ENCODE measurements around the gene ATF1. TPM values are rescaled to one million over a fixed set of nuclear protein-coding genes. Genes with fewer than 3 reads are reported as not detected.

ATF1 gene
- total RNA-seq = 10 to 100 TPM; 50.1 to 50.5 TPM

DNA sequence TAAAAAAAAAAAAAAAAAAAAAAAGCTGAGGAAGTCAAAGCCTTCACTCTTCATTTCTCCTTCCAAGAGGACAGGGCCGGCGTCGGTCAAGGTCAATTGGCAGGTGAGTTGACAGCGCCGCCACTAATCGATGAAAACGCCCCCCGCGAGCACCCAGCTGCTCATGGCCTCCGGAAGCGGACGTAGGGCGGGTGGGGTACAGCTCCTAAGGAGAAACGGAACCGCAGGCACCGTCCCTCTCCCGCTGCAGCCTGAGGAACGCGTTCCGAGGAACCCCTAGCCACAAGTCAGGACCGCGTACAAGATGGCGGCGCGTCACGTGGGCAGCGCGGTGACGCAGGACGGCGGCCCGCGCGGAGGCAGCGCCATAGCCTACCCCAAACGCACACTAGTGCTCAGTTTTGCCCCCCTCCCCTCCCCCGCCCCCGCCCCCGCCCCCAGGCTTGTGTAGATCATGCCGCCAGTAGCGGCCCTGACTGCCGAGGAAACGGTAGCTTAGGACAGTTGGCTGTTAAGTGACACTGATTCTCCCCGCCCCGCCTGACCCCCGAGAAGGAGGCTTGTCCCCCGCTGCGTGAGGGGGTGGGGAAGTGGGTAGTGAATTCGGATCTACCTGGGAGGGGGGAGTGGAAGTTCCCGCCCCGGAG, at the start of gene ATF1:
ATF1 (plus strand) TSS at position 463 of the 647 bp plus-strand sequence. CDS start 16,045 bp downstream, outside the sequence.
- Mint-ChIP-seq H3K36me3 (peaks cover 2% of the 10 kb centered on the region), H3K4me1 (ENCODE audit: low read depth) (peaks cover 34% of the 10 kb centered on the region), H3K4me3 (peak within 1 kb of the TSS; percentile 82), H3K9me3 (peaks cover 3% of the 10 kb centered on the region), H3K27me3 (no peaks in the 10 kb centered on the region), H3K27ac (peak within 1 kb of the TSS; percentile 87)
- intact Hi-C loops (cut with micrococcal nuclease) = loop anchor here (1.0 to 10.0 kb wide), 4 partner anchors 215 to 581 kb away; partner anchors contain the start of gene CELA1
- ChIA-PET POLR2A (interaction anchor here (0.6 to 2.9 kb wide), 11 partner anchors 10 to 578 kb away, joined by 3 to 22 read pairs (median 4); partner anchors contain the start of genes CSRNP2, LETMD1, POU6F1 and SLC11A2), CTCF (interaction anchor here (1.5 to 3.4 kb wide), 7 partner anchors 10 to 587 kb away, joined by 4 to 52 read pairs (median 24); partner anchors contain the start of gene SLC11A2)
- peak; percentile 94 for DNase-seq

DNA sequence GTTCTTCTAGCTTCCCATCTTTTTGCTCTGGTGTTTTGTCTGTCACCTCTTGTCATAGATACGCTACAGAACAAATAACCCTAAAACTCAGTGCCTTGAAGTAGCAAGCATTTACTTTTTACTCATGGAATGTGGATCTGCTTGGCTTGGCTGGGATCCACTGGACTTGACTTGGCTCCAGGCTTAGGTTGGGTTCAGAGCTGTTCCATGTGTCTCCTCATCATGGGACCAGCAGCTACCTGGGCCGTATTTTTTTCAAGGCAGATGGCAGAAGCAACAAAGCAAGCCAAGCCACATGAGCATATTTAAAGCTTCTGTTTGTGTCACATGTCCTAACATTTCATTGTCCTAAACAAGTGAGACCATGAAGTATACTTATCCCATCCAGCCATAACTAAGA, 48.7 kb upstream of the ATF1 start:
- Mint-ChIP-seq H3K9me3 (no peaks in the 10 kb centered on the region), H3K4me1 (ENCODE audit: low read depth) (no peaks in the 10 kb centered on the region), H3K27me3 (no peaks in the 10 kb centered on the region), H3K4me3 (no peak overlapping the region), H3K36me3 (peaks cover 13% of the 10 kb centered on the region), H3K27ac (no peak overlapping the region)
- intact Hi-C loops (cut with micrococcal nuclease) = no loop called here
- ChIA-PET CTCF (interaction anchor here (0.6 kb wide), 1 partner anchor 647 kb away, joined by 3 read pairs; no protein-coding TSS in a partner anchor), POLR2A (no interaction called here)
- no peak for DNase-seq

DNA sequence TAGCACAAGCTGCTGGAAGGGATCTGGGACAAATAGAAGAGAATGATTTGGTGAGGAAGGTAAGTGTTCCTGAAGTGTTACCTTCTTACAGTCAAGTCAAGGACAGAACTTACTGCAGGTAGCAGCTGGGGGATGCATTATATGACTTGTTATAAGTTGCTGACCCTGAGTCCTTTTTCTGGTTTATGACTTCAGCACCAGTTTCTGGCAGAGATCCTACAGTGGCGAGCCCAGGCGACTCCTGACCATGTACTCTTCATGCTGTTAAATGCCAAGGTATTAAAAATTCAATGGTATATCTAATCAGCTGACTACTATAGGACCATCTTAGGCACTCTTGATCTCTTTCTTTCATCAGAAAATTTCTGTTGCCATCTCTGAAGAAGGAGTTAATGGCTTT, 45.1 kb upstream of the ATF1 start:
- H3K36me3 Mint-ChIP-seq = peaks cover 30% of the 10 kb centered on the region
- no peak for DNase-seq
- no peaks in the 10 kb centered on the region for H3K4me1 Mint-ChIP-seq (ENCODE audit: low read depth)
- intact Hi-C loops (cut with micrococcal nuclease) = no loop called here
- no peak overlapping the region for H3K4me3 Mint-ChIP-seq
- H3K27me3 Mint-ChIP-seq = no peaks in the 10 kb centered on the region
- H3K9me3 Mint-ChIP-seq = no peaks in the 10 kb centered on the region
- POLR2A ChIA-PET = no interaction called here
- H3K27ac Mint-ChIP-seq = no peak overlapping the region
- CTCF ChIA-PET = interaction anchor here (0.5 kb wide), 1 partner anchor 51 kb away, joined by 3 read pairs; no protein-coding TSS in a partner anchor

DNA sequence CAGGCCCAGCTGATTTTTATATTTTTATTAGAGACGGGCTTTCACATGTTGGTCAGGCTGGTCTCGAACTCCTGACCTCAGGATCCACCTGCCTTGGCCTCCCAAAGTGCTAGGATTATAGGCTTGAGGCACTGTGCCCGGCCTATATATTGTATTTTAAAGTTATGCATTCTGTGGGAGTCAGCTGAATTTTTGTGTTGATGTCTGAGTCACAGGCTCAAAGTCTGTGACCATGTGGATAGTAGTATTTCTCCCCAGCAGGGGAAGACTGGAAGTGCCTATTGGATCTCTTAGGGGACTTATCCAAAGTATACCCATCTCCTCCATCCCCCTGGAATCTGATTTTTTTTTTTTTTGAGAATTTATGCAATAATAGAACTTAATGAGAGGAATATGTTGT, 43.8 kb upstream of the ATF1 start:
- Mint-ChIP-seq H3K36me3 (peaks cover 29% of the 10 kb centered on the region), H3K9me3 (no peaks in the 10 kb centered on the region), H3K27ac (no peak overlapping the region), H3K27me3 (no peaks in the 10 kb centered on the region), H3K4me3 (no peak overlapping the region), H3K4me1 (ENCODE audit: low read depth) (no peaks in the 10 kb centered on the region)
- ChIA-PET POLR2A (no interaction called here), CTCF (interaction anchor here (0.9 kb wide), 1 partner anchor 11 kb away, joined by 6 read pairs; no protein-coding TSS in a partner anchor)
- DNase-seq = no peak
- intact Hi-C loops (cut with micrococcal nuclease) = no loop called here

DNA sequence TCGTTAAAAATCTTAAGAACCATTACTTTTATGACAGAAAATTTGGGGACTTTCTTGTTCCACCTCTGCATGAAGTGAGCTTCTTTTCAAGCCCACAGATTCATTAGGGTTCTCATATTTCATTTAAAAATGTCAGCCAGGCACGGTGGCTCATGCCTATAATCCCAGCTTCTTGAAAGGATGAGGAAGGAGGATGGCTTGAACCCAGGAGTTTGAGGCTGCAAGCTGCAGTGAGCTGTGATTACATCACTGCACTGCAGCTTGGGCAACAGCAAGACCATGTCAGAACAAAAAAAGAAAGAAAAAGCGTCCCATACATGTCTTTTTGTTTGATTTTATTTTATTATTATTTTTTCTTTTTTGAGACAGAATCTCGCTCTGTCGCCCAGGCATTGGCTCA, 43.4 kb upstream of the ATF1 start:
- DNase-seq = no peak
- Mint-ChIP-seq H3K27ac (no peak overlapping the region), H3K27me3 (no peaks in the 10 kb centered on the region), H3K4me1 (ENCODE audit: low read depth) (no peaks in the 10 kb centered on the region), H3K9me3 (no peaks in the 10 kb centered on the region), H3K36me3 (peaks cover 29% of the 10 kb centered on the region), H3K4me3 (no peak overlapping the region)
- ChIA-PET CTCF (interaction anchor here (0.9 kb wide), 1 partner anchor 12 kb away, joined by 6 read pairs; no protein-coding TSS in a partner anchor), POLR2A (no interaction called here)
- intact Hi-C loops (cut with micrococcal nuclease) = no loop called here

DNA sequence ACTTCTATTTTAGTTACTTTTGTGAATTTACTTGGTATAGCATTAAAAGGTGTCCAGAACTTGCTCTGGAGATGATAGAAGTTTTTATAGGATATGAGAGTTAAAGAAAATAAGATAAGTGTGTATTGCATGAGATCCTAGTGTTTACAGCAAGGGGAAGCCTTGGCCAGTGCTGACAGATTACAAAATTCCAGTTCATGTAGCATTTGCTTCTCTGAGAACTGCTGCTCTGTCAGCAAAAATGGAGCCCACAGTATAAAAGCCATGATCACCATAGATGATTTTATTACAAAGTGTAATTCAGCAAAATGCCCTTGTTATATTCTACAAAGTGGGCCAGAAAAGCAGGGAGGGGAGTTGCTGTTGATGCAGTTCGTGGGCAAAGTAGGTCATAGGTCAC, 40.0 kb upstream of the ATF1 start:
- Mint-ChIP-seq H3K27ac (no peak overlapping the region), H3K4me1 (ENCODE audit: low read depth) (no peaks in the 10 kb centered on the region), H3K4me3 (no peak overlapping the region), H3K36me3 (peaks cover 34% of the 10 kb centered on the region), H3K9me3 (no peaks in the 10 kb centered on the region), H3K27me3 (no peaks in the 10 kb centered on the region)
- DNase-seq = no peak
- CTCF ChIA-PET = interaction anchor here (1.6 kb wide), 1 partner anchor 86 kb away, joined by 5 read pairs; no protein-coding TSS in a partner anchor
- intact Hi-C loops (cut with micrococcal nuclease) = no loop called here
- POLR2A ChIA-PET = no interaction called here

DNA sequence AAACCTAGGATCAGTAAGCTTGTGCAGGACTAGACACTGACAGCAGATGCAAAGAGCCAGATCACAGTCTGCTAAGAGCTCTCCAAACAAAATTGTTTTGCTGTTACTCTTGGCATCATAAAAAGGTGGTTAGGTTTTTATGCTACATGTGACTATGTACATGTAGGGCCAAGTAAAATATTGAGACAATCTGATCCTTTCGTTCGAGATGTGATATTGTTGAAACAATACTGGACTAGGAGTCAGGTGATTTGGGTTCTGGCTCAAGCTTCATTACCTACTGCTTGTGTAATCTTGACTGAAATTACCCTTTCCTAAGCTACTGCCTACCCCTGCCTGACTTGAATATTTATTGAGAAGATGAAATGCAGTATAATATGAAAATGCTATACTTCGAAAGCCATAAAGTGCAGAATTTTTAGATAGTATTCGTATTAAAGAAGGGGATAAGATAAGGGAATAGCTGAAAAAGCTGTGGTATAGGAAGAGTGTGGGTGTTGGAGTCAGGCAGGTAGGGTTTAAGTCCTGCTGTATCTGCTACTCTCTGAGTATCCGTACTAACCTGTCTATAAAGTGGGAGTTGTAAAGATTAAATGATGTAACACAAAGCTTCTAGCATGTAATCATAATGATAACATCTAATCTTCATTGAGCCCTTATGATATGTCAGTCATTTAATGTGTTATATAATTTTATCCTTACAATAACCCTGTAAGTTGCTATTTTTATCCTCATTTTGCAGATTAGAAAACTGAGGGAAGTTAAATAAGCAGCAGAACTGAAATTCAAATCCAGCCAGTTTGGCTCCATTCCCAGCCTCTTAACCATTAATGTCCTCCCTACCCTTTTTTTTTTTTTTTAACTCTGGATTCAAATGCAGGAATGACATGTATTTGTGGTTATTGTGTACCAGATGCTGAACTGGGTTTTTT, 38.6 kb upstream of the ATF1 start:
- Mint-ChIP-seq H3K4me1 (ENCODE audit: low read depth) (no peaks in the 10 kb centered on the region), H3K27ac (no peak overlapping the region), H3K9me3 (no peaks in the 10 kb centered on the region), H3K36me3 (peaks cover 41% of the 10 kb centered on the region), H3K27me3 (no peaks in the 10 kb centered on the region), H3K4me3 (no peak overlapping the region)
- POLR2A ChIA-PET = no interaction called here
- CTCF ChIA-PET = interaction anchor here (1.6 kb wide), 1 partner anchor 87 kb away, joined by 5 read pairs; no protein-coding TSS in a partner anchor
- no peak for DNase-seq
- intact Hi-C loops (cut with micrococcal nuclease) = no loop called here

DNA sequence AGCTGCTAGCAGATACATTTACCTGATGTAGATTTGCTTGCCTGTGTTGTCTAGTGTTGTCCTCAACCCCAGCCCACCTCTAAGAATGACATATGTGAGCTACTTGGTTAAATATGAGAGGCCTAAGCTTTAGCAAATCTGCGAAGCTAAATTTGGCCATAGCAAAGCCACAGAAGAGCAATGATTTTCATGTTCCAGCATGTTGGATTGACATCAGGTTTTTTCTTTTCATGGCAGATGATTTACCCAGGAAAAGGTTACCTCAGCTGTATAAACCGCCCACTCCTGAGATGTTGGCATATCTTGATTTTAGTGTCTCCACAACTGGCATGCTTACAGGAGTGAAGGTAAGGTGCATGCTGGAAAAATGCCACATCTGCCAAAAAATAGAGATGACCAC, 36.4 kb upstream of the ATF1 start:
- no peak overlapping the region for H3K27ac Mint-ChIP-seq
- intact Hi-C loops (cut with micrococcal nuclease) = no loop called here
- peaks cover 46% of the 10 kb centered on the region for H3K36me3 Mint-ChIP-seq
- no peaks in the 10 kb centered on the region for H3K9me3 Mint-ChIP-seq
- ChIA-PET POLR2A (no interaction called here), CTCF (interaction anchor here (1.1 kb wide), 1 partner anchor 223 kb away, joined by 3 read pairs; the partner anchor contains the start of gene DIP2B)
- H3K4me3 Mint-ChIP-seq = no peak overlapping the region
- no peaks in the 10 kb centered on the region for H3K27me3 Mint-ChIP-seq
- no peak for DNase-seq
- no peaks in the 10 kb centered on the region for H3K4me1 Mint-ChIP-seq (ENCODE audit: low read depth)

DNA sequence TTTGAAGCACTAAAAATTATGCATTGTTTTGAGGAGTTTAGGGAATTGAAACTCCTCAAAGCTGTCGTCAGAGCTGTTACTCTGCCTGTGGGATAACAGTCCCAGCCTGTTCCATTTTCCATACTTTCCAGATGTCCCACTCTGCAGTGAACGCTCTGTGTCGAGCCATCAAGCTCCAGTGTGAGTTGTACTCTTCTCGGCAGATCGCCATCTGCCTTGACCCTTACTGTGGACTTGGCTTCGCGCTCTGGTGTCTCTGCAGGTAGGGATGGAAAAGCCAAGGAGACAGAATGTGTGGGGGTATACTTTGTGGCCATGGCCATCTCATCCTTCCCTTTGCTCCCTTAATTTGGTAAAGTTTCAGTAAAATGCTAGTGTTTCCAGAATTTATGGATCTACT, 35.5 kb upstream of the ATF1 start:
- no peaks in the 10 kb centered on the region for H3K27me3 Mint-ChIP-seq
- peaks cover 39% of the 10 kb centered on the region for H3K36me3 Mint-ChIP-seq
- H3K9me3 Mint-ChIP-seq = no peaks in the 10 kb centered on the region
- ChIA-PET CTCF (no interaction called here), POLR2A (no interaction called here)
- H3K4me1 Mint-ChIP-seq (ENCODE audit: low read depth) = no peaks in the 10 kb centered on the region
- H3K4me3 Mint-ChIP-seq = no peak overlapping the region
- no peak overlapping the region for H3K27ac Mint-ChIP-seq
- no peak for DNase-seq
- intact Hi-C loops (cut with micrococcal nuclease) = no loop called here

DNA sequence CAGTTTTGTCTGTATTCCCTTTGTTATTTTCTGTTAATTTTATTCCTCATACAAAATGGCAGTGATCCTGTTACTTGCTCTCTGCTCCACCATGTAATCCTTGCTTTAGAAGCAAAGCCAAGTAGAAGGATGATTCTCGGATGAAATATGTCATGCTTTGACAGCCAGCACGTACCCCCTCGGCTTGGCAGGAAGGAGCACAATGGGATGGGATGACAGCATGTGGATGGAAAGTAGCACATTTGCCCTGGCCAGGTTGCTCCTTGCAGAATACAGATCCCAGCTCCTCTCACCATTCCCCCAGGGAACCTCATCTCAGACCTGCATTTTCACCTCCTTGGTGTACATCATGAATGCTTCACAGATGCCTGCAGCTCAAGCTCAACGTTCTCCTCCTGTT, 35.1 kb upstream of the ATF1 start:
- H3K27ac Mint-ChIP-seq = no peak overlapping the region
- H3K9me3 Mint-ChIP-seq = no peaks in the 10 kb centered on the region
- CTCF ChIA-PET = no interaction called here

DNA sequence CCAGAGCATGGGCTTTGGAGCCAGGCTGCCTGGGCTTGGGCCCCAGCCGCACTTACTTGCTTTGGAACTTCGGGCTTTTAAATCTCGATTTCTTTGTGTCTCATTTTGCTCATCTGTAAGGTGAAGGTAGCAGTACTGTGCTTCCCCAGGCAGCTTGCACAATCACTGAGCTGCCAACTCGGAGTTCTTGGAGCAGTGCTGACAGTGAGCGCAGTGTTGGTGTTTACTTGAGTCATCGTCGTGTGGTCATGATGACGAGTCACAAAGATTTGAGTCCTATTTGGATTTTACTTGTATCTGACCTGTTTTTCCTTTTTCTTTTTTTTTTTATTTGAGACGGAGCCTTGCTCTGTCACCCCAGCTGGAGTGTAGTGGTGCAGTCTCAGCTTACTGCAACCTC, 31.3 kb upstream of the ATF1 start:
- Mint-ChIP-seq H3K27me3 (no peaks in the 10 kb centered on the region), H3K36me3 (peaks cover 45% of the 10 kb centered on the region), H3K4me3 (no peak overlapping the region), H3K9me3 (no peaks in the 10 kb centered on the region), H3K27ac (no peak overlapping the region), H3K4me1 (ENCODE audit: low read depth) (no peaks in the 10 kb centered on the region)
- CTCF ChIA-PET = no interaction called here
- POLR2A ChIA-PET = no interaction called here
- intact Hi-C loops (cut with micrococcal nuclease) = no loop called here
- DNase-seq = no peak

More for the DNA sequence above, 35.1 kb upstream of the ATF1 start:
- no peak for DNase-seq
- Mint-ChIP-seq H3K27me3 (no peaks in the 10 kb centered on the region), H3K4me3 (no peak overlapping the region), H3K36me3 (peaks cover 37% of the 10 kb centered on the region), H3K4me1 (ENCODE audit: low read depth) (no peaks in the 10 kb centered on the region)
- intact Hi-C loops (cut with micrococcal nuclease) = no loop called here
- POLR2A ChIA-PET = no interaction called here

DNA sequence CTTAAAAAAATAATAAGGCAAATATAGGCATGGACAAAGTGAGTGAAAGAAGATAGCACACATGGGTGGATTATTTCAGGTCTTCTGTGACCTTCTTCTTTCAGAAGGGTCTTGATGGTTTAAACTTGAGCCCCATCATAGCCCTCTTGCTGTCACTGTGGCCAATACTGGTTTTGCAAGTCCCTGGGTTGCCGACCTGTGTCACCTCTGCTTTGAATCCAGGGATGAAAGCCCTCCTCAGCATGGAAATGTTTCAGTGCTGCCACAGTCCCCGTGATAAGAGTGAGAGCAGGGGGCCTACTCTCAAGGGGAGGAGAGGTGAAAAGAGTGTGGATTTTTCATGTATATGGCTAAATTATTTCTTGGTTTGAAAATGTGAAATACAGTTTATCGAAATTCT, 30.2 kb upstream of the ATF1 start:
- peaks cover 40% of the 10 kb centered on the region for H3K36me3 Mint-ChIP-seq

More for the DNA sequence above, 30.2 kb upstream of the ATF1 start:
- Mint-ChIP-seq H3K4me1 (ENCODE audit: low read depth) (no peaks in the 10 kb centered on the region), H3K9me3 (no peaks in the 10 kb centered on the region), H3K4me3 (no peak overlapping the region), H3K27me3 (no peaks in the 10 kb centered on the region), H3K27ac (no peak overlapping the region)
- ChIA-PET CTCF (interaction anchor here (2.0 kb wide), 1 partner anchor 228 kb away, joined by 6 read pairs; the partner anchor contains the start of gene DIP2B), POLR2A (no interaction called here)
- DNase-seq = no peak
- intact Hi-C loops (cut with micrococcal nuclease) = no loop called here
